GM12878 (cell line): ENCODE measurements around the gene CDHR4. TPM values are rescaled to one million over a fixed set of nuclear protein-coding genes. Genes with fewer than 3 reads are reported as not detected.

Source experiments
- ATAC-seq: fragments of 200-7000 bp; cut with Tn5 transposase; 3 replicates; pipeline ENCODE4 v1.9.1; 2020; ENCODE audit warnings: mild to moderate bottlenecking, moderate library complexity
- BruUV-seq: library from RNA; stranded (reverse); fragments of 400-500 nt; replicated peaks from 2 replicates; lab custom pipeline; 2021; lab: Mats Ljungman, UMichigan
- CTCF ChIA-PET: fragments of 300-600 bp; sonication (Branson Sonifier 250); formaldehyde crosslinking; extraction: SDS; loops from one replicate; lab custom pipeline; 2021; ENCODE audit warnings: inconsistent platforms; lab: Yijun Ruan, JAX
- POLR2A ChIA-PET: fragments of 350-600 bp; formaldehyde crosslinking; extraction: SDS; loops from one replicate; lab custom pipeline; 2021; ENCODE audit warnings: inconsistent platforms; lab: Charles Lee
- RAD21 ChIA-PET: fragments of 300-600 bp; sonication (Branson Sonifier 250); formaldehyde crosslinking; loops from one replicate; lab custom pipeline; 2023; ENCODE audit warnings: antibody characterized with exemption; ENCODE audit not compliant: unreplicated experiment; lab: Charles Lee
- SMC1A ChIA-PET: fragments of 300-600 bp; sonication (Branson Sonifier 250); formaldehyde crosslinking; loops from one replicate; lab custom pipeline; 2023; ENCODE audit not compliant: unreplicated experiment, uncharacterized antibody; lab: Charles Lee
- DNase-seq: peaks from one replicate; pipeline ENCODE4 v3.0.0-alpha.2; 2011; ENCODE audit warnings: low read depth, low spot score
- FAIRE-seq: peaks from 3 replicates; lab custom pipeline; 2011; peaks lifted over from hg19 to GRCh38; lab: Jason Lieb, UNC
- H2AFZ ChIP-seq: 2 replicates; pipeline ENCODE4 v1.6.0; 2011; ENCODE audit warnings: low read depth, low read length, control low read depth; ENCODE audit not compliant: control insufficient read depth
- H3K27ac ChIP-seq: 2 replicates; pipeline ENCODE4 v1.5.1; 2011; ENCODE audit warnings: control low read depth; ENCODE audit not compliant: control insufficient read depth, insufficient read depth
- H3K27me3 ChIP-seq, 2 experiments: replicated peaks in 1 of 2; 2 replicates each; pipeline versions ENCODE4 v1.6.0 to v1.6.1; 2011; ENCODE audit warnings: low read length in 1 of 2; ENCODE audit not compliant: control insufficient read depth in 2 of 2, insufficient read depth in 2 of 2
- H3K36me3 ChIP-seq, 2 experiments: 2 replicates each; pipeline ENCODE4 v1.5.1; 2011; ENCODE audit warnings: low read length in 1 of 2; ENCODE audit not compliant: control insufficient read depth in 2 of 2, insufficient read depth in 2 of 2
- H3K4me1 ChIP-seq: 2 replicates; pipeline ENCODE4 v1.6.1; 2011; ENCODE audit warnings: mild to moderate bottlenecking, low read length, moderate library complexity, mixed read lengths; ENCODE audit not compliant: control insufficient read depth, insufficient read depth
- H3K4me2 ChIP-seq: 2 replicates; pipeline ENCODE4 v1.6.0; 2011; ENCODE audit warnings: control low read depth; ENCODE audit not compliant: control insufficient read depth, insufficient read depth
- H3K4me3 ChIP-seq: fragments of 200-600 bp; sonication (generic); 2 replicates; pipeline ENCODE4 v1.5.1; 2016
- H3K79me2 ChIP-seq: 2 replicates; pipeline ENCODE4 v1.6.0; 2011; ENCODE audit warnings: low read length; ENCODE audit not compliant: control insufficient read depth, insufficient read depth
- H3K9ac ChIP-seq: 2 replicates; pipeline ENCODE4 v1.8.0; 2011; ENCODE audit warnings: low read length, control low read depth, mixed read lengths; ENCODE audit not compliant: control insufficient read depth, insufficient read depth
- H3K9me3 ChIP-seq: replicated peaks from 3 replicates; pipeline ENCODE4 v1.5.1; 2011; ENCODE audit warnings: mild to moderate bottlenecking, low read length; ENCODE audit not compliant: control insufficient read depth, insufficient read depth
- H4K20me1 ChIP-seq: 2 replicates; pipeline ENCODE4 v1.6.0; 2011; ENCODE audit not compliant: control insufficient read depth, insufficient read depth
- CREB1 ChIP-seq: IDR thresholded peaks from 2 replicates; pipeline ENCODE4 v1.6.1; 2012; ENCODE audit warnings: low read depth, mild to moderate bottlenecking, inconsistent platforms
- EP300 ChIP-seq, 2 experiments: fragments of 150-350 bp in 1 of 2; IDR thresholded peaks; 2 replicates each; pipeline ENCODE4 v1.6.1; 2011 to 2012; ENCODE audit warnings: low read depth in 2 of 2, low read length in 2 of 2, borderline replicate concordance in 1 of 2, improper control_type of control experiment in 1 of 2, inconsistent platforms in 1 of 2; ENCODE audit not compliant: control insufficient read depth in 1 of 2
- FOS ChIP-seq: IDR thresholded peaks from 3 replicates; pipeline ENCODE4 v1.6.1; 2011; ENCODE audit warnings: borderline replicate concordance; ENCODE audit not compliant: insufficient read length; ENCODE audit errors: extremely low read depth
- WGBS: methylation state at CpG from one replicate; pipeline ENCODE4 v1.1.6; 2016; ENCODE audit warnings: low lambda C conversion rate; ENCODE audit not compliant: insufficient replicate concordance, insufficient coverage; ENCODE audit errors: missing lambda C conversion rate; 5-methylcytosine and 5-hydroxymethylcytosine counted together
- in situ Hi-C: fragments of 300-500 bp; cut with MboI; formaldehyde crosslinking; loops from 9 replicates; pipeline ENCODE4 v1.14.3; 2018; ENCODE audit warnings: mixed read lengths
- intact Hi-C: fragments of 100-400 bp; cut with micrococcal nuclease; formaldehyde crosslinking; loops from one replicate; pipeline ENCODE4 v1.14.2; 2022; ENCODE audit not compliant: unreplicated experiment
- polyA plus RNA-seq, 11 experiments: library from polyadenylated mRNA; depleted of rRNA in 4 of 11; unstranded in 6 of 11; stranded (reverse) in 5 of 11; fragments of >200 nt; fragmentation: Nextera tagmentation in 4 of 11; fragmentation: Illumina TruSeq in 1 of 11; extraction: Ambion mirVana in 4 of 11; extraction: Trizol in 1 of 11; gene quantifications; 1 replicate in 1 of 11; 2 replicates in 10 of 11; pipeline versions ENCODE4 v1.2.1 to v1.2.3, GENCODE V29; 2011 to 2016; ENCODE audit warnings: inconsistent platforms in 2 of 11, missing spikeins in 2 of 11, low read depth in 1 of 11
- total RNA-seq, 4 experiments: library from RNA; depleted of rRNA in 3 of 4; stranded (reverse); fragments of >200 nt in 3 of 4; fragmentation: Illumina TruSeq in 1 of 4; extraction: Trizol in 1 of 4; gene quantifications; 2 replicates each; pipeline versions ENCODE4 v1.2.1 to v1.2.3, GENCODE V29; 2013 to 2021
- TF ChIP-seq, protein P1 (sequence below): IDR thresholded peaks from 2 replicates; pipeline ENCODE4 v1.6.1; 2011; ENCODE audit warnings: borderline replicate concordance, low read depth, mild to moderate bottlenecking, moderate library complexity, mixed read lengths, low read length; ENCODE audit not compliant: insufficient read depth; ENCODE audit errors: extremely low read length
- TF ChIP-seq, protein P2 (sequence below): IDR thresholded peaks from 2 replicates; pipeline ENCODE4 v1.6.1; 2012; ENCODE audit warnings: mild to moderate bottlenecking, low read depth, low read length
- TF ChIP-seq, protein P3 (sequence below): fragments of 450-650 bp; IDR thresholded peaks from 2 replicates; pipeline ENCODE4 v1.6.1; 2017; ENCODE audit warnings: mild to moderate bottlenecking, moderate library complexity

Gene CDHR4
- total and polyA plus RNA-seq, 10 of the 15 experiments (the other 5 are each of a cell fraction or from before 2014, with no cell fraction given) = not detected

DNA sequence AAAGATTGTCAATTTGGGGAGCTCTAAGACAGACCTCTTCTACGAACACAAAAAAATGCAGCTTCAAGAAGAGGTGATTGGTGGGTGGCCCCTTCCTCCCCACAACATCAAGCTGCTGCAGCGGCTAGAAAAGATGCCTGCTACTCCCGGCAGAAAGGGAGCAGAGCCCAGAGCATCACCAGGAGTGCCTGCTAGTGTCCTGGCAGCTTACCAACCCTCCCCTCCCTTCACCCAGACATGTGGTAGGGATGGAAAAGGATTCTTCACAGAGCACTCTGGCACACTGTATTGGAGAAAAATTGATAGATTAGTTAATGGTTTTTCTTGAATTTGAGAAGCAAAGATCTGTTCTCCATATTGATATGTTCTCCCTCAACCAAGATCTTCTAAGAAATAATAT lies 24.1 kb downstream of the CDHR4 start (continued):
- TF ChIP-seq, protein P1, sequence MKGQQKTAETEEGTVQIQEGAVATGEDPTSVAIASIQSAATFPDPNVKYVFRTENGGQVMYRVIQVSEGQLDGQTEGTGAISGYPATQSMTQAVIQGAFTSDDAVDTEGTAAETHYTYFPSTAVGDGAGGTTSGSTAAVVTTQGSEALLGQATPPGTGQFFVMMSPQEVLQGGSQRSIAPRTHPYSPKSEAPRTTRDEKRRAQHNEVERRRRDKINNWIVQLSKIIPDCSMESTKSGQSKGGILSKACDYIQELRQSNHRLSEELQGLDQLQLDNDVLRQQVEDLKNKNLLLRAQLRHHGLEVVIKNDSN = no peak
- TF ChIP-seq, protein P2, sequence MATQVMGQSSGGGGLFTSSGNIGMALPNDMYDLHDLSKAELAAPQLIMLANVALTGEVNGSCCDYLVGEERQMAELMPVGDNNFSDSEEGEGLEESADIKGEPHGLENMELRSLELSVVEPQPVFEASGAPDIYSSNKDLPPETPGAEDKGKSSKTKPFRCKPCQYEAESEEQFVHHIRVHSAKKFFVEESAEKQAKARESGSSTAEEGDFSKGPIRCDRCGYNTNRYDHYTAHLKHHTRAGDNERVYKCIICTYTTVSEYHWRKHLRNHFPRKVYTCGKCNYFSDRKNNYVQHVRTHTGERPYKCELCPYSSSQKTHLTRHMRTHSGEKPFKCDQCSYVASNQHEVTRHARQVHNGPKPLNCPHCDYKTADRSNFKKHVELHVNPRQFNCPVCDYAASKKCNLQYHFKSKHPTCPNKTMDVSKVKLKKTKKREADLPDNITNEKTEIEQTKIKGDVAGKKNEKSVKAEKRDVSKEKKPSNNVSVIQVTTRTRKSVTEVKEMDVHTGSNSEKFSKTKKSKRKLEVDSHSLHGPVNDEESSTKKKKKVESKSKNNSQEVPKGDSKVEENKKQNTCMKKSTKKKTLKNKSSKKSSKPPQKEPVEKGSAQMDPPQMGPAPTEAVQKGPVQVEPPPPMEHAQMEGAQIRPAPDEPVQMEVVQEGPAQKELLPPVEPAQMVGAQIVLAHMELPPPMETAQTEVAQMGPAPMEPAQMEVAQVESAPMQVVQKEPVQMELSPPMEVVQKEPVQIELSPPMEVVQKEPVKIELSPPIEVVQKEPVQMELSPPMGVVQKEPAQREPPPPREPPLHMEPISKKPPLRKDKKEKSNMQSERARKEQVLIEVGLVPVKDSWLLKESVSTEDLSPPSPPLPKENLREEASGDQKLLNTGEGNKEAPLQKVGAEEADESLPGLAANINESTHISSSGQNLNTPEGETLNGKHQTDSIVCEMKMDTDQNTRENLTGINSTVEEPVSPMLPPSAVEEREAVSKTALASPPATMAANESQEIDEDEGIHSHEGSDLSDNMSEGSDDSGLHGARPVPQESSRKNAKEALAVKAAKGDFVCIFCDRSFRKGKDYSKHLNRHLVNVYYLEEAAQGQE = no peak

DNA sequence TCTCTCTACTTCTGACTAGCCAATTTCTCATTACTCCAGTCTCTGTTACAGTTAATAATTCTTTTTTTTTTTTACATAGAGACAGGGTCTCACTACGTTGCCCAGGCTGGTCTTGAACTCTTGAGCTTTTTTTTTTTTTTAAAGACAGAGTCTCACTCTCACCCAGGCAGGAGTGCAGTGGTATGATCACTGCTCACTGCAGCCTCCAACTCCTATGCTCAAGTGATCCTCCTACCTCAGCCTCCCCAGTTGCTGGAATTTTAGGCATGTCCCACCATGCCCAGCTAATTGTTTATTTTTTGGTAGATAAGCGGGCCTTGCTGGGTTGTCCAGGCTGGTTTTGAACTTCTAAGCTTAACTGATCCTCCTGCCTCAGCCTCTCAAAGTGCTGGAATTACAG lies 27.0 kb downstream of the CDHR4 start:
- Histone ChIP-seq H3K4me2 (no peak overlapping the region), H3K4me1 (no peaks in the 10 kb centered on the region), H3K9ac (no peak overlapping the region), H3K27me3 (no peaks in the 10 kb centered on the region), H2AFZ (no peak overlapping the region), H3K9me3 (no peaks in the 10 kb centered on the region), H3K79me2 (peaks cover 9% of the 10 kb centered on the region), H4K20me1 (peaks cover 4% of the 10 kb centered on the region), H3K4me3 (no peak overlapping the region), H3K36me3 (no peaks in the 10 kb centered on the region), H3K27ac (no peak overlapping the region)
- ChIA-PET POLR2A (interaction anchor here (0.6 kb wide), 1 partner anchor 67 kb away, joined by 3 read pairs; no protein-coding TSS in a partner anchor), CTCF (interaction anchor here (3.1 kb wide), 1 partner anchor 66 kb away, joined by 9 read pairs; no protein-coding TSS in a partner anchor), RAD21 (no interaction called here), SMC1A (interaction anchor here (0.7 kb wide), 1 partner anchor 97 kb away, joined by 4 read pairs; the partner anchor contains the start of gene CAMKV)
- no TSS peak for BruUV-seq
- intact Hi-C loops (no loop called here), in situ Hi-C loops (no loop called here)
- TF ChIP-seq FOS = no peak
- TF ChIP-seq, protein P3, sequence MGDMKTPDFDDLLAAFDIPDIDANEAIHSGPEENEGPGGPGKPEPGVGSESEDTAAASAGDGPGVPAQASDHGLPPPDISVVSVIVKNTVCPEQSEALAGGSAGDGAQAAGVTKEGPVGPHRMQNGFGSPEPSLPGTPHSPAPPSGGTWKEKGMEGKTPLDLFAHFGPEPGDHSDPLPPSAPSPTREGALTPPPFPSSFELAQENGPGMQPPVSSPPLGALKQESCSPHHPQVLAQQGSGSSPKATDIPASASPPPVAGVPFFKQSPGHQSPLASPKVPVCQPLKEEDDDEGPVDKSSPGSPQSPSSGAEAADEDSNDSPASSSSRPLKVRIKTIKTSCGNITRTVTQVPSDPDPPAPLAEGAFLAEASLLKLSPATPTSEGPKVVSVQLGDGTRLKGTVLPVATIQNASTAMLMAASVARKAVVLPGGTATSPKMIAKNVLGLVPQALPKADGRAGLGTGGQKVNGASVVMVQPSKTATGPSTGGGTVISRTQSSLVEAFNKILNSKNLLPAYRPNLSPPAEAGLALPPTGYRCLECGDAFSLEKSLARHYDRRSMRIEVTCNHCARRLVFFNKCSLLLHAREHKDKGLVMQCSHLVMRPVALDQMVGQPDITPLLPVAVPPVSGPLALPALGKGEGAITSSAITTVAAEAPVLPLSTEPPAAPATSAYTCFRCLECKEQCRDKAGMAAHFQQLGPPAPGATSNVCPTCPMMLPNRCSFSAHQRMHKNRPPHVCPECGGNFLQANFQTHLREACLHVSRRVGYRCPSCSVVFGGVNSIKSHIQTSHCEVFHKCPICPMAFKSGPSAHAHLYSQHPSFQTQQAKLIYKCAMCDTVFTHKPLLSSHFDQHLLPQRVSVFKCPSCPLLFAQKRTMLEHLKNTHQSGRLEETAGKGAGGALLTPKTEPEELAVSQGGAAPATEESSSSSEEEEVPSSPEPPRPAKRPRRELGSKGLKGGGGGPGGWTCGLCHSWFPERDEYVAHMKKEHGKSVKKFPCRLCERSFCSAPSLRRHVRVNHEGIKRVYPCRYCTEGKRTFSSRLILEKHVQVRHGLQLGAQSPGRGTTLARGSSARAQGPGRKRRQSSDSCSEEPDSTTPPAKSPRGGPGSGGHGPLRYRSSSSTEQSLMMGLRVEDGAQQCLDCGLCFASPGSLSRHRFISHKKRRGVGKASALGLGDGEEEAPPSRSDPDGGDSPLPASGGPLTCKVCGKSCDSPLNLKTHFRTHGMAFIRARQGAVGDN = no peak
- no peak for TF ChIP-seq CREB1
- TF ChIP-seq EP300 (IDR thresholded peaks at IDR 0.05; ENCODE audit: borderline replicate concordance in 1 of 2, control insufficient read depth in 1 of 2, low read depth in 2 of 2, low read length in 2 of 2) = no peak
- FAIRE-seq (no peak), ATAC-seq (no peak), DNase-seq (no peak)
- WGBS = 97% methylated on average over 2 of the region's 2 CpGs
